Measurements from ENCODE around the gene CDC25B. TPM values are rescaled to one million over a fixed set of nuclear protein-coding genes. Genes with fewer than 3 reads are reported as not detected.

Gene CDC25B
- total and polyA plus RNA-seq, 2 of the 13 experiments (the other 11 are each of a cell fraction or from before 2014, with no cell fraction given), result 14.5 to 19.4 TPM

GRCh38 chr20:3797592-3798372 lies 1.7 kb downstream of the CDC25B start (continued):
- TF ChIP-seq AHR (CRISPR knock-in tag; IDR thresholded peaks at IDR 0.05), result no peak
- 0 out of 2 replicates have a peak, but pooled peaks have one; percentile 24 for TF ChIP-seq THAP11 (CRISPR knock-in tag; IDR thresholded peaks at IDR 0.05)
- no peak for TF ChIP-seq ZFAT (CRISPR knock-in tag; conservative IDR thresholded peaks at IDR 0.05)
- no peak for TF ChIP-seq THAP7 (CRISPR knock-in tag; IDR thresholded peaks at IDR 0.05)
- no peak for TF ChIP-seq KDM5B (CRISPR knock-in tag; IDR thresholded peaks at IDR 0.05; ENCODE audit: borderline replicate concordance)
- TF ChIP-seq ZNF703 (CRISPR knock-in tag; IDR thresholded peaks at IDR 0.05; ENCODE audit: borderline replicate concordance), result no peak
- no peak for TF ChIP-seq ZNF580 (CRISPR knock-in tag; IDR thresholded peaks at IDR 0.05; ENCODE audit: borderline replicate concordance, low read depth)
- no peak for TF ChIP-seq KDM1A (CRISPR knock-in tag; IDR thresholded peaks at IDR 0.05)
- TF ChIP-seq ESRRA (CRISPR knock-in tag; IDR thresholded peaks at IDR 0.05; ENCODE audit: low read depth), result no peak
- no peak for TF ChIP-seq ZNF256 (CRISPR knock-in tag; conservative IDR thresholded peaks at IDR 0.05)
- no peak for TF ChIP-seq NAIF1 (CRISPR knock-in tag; IDR thresholded peaks at IDR 0.05; ENCODE audit: borderline replicate concordance)
- TF ChIP-seq ASH2L (IDR thresholded peaks at IDR 0.05; ENCODE audit: insufficient read length, low read depth, low read length), result peak; percentile 80
- no peak for TF ChIP-seq FIP1L1 (IDR thresholded peaks at IDR 0.05; ENCODE audit: borderline replicate concordance, insufficient read depth, low read depth, low read length)
- no peak for TF ChIP-seq USF2 (IDR thresholded peaks at IDR 0.05; ENCODE audit: low read depth, low read length)
- TF ChIP-seq USF2 (CRISPR knock-in tag; IDR thresholded peaks at IDR 0.05; ENCODE audit: borderline replicate concordance), result no peak
- TF ChIP-seq U2AF2 (IDR thresholded peaks at IDR 0.05; ENCODE audit: low read depth, low read length), result no peak
- no peak for TF ChIP-seq ZNF570 (CRISPR knock-in tag; IDR thresholded peaks at IDR 0.05; ENCODE audit: borderline replicate concordance)
- TF ChIP-seq PAWR (CRISPR knock-in tag; IDR thresholded peaks at IDR 0.05; ENCODE audit: borderline replicate concordance), result no peak
- TF ChIP-seq ZNF569 (CRISPR knock-in tag; IDR thresholded peaks at IDR 0.05; ENCODE audit: borderline replicate concordance), result no peak
- TF ChIP-seq, protein P1, sequence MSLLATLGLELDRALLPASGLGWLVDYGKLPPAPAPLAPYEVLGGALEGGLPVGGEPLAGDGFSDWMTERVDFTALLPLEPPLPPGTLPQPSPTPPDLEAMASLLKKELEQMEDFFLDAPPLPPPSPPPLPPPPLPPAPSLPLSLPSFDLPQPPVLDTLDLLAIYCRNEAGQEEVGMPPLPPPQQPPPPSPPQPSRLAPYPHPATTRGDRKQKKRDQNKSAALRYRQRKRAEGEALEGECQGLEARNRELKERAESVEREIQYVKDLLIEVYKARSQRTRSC (CRISPR knock-in tag; IDR thresholded peaks at IDR 0.05; ENCODE audit: low read depth), result no peak
- no peak for TF ChIP-seq NFYB (CRISPR knock-in tag; IDR thresholded peaks at IDR 0.05)
- no peak for TF ChIP-seq NONO (IDR thresholded peaks at IDR 0.05)
- no peak for TF ChIP-seq NONO (CRISPR knock-in tag; conservative IDR thresholded peaks at IDR 0.05)
- TF ChIP-seq, protein P2, sequence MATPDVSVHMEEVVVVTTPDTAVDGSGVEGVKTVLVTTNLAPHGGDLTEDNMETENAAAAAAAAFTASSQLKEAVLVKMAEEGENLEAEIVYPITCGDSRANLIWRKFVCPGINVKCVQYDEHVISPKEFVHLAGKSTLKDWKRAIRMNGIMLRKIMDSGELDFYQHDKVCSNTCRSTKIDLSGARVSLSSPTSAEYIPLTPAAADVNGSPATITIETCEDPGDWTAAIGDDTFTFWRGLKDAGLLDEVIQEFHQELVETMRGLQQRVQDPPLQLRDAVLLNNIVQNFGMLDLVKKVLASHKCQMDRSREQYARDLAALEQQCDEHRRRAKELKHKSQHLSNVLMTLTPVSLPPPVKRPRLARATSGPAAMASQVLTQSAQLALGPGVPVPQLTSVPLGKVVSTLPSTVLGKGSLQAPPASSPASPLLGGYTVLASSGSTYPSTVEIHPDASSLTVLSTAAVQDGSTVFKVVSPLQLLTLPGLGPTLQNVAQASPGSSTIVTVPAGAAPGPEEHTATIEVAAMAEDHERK (CRISPR knock-in tag; IDR thresholded peaks at IDR 0.05; ENCODE audit: low read depth), result no peak
- TF ChIP-seq ZC3H4 (CRISPR knock-in tag; IDR thresholded peaks at IDR 0.05; ENCODE audit: borderline replicate concordance), result no peak
- no peak for TF ChIP-seq SOX5 (CRISPR knock-in tag; IDR thresholded peaks at IDR 0.05; ENCODE audit: borderline replicate concordance)

All from HepG2 (cell line).